ENCODE data around the gene PRPF40B. TPM values are rescaled to one million over a fixed set of nuclear protein-coding genes. Genes with fewer than 3 reads are reported as not detected.
A peak's percentile ranks its signal among the peaks of the same experiment; 100 is the strongest.

PRPF40B gene
- total RNA-seq, 1 donor from 2014 or later, result 15.1 TPM

DNA sequence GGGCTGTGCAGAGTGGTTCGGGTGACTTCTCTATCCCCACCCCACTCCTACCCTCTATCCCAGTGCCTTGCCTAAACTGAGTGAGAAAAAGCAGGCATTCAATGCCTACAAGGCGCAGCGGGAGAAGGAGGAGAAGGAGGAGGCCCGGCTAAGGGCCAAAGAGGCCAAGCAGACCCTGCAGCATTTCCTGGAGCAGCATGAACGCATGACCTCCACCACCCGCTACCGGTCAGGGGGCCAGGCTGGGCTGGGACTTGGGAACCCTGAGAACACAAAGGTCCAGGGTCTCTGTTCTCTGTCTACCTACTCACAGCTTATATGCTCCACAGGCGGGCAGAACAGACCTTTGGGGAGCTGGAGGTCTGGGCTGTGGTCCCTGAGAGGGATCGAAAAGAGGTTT lies 11.7 kb downstream of the PRPF40B start:
- H3K4me3 Mint-ChIP-seq (ENCODE audit: unreplicated experiment), result no peak overlapping the region

DNA sequence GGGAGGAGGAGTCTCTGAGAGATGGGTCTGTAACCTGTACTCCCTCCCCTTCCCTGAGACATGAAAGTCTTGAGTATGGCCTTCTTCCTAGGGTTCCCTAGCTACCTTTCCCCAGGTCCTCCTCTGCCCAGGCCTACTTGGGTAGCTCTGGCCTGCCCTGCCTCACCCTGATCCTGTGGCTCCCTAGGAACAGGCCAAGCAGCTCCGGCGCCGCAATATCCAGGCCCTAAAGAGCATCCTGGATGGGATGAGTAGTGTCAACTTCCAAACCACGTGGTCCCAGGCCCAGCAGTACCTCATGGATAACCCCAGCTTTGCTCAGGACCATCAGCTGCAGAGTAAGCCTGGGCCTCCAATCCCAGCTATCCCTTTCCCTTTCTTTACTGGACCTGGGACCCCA lies 12.3 kb downstream of the PRPF40B start:
- Mint-ChIP-seq H3K27ac (ENCODE audit: unreplicated experiment) (no peak overlapping the region), H3K36me3 (ENCODE audit: low read depth) (peaks cover 2% of the 10 kb centered on the region), H3K9me3 (ENCODE audit: low read depth) (no peaks in the 10 kb centered on the region), H3K4me1 (ENCODE audit: low read depth) (peaks cover 20% of the 10 kb centered on the region), H3K27me3 (ENCODE audit: low read depth) (no peaks in the 10 kb centered on the region), H3K4me3 (ENCODE audit: unreplicated experiment) (no peak overlapping the region)
- TF ChIP-seq, protein P1, sequence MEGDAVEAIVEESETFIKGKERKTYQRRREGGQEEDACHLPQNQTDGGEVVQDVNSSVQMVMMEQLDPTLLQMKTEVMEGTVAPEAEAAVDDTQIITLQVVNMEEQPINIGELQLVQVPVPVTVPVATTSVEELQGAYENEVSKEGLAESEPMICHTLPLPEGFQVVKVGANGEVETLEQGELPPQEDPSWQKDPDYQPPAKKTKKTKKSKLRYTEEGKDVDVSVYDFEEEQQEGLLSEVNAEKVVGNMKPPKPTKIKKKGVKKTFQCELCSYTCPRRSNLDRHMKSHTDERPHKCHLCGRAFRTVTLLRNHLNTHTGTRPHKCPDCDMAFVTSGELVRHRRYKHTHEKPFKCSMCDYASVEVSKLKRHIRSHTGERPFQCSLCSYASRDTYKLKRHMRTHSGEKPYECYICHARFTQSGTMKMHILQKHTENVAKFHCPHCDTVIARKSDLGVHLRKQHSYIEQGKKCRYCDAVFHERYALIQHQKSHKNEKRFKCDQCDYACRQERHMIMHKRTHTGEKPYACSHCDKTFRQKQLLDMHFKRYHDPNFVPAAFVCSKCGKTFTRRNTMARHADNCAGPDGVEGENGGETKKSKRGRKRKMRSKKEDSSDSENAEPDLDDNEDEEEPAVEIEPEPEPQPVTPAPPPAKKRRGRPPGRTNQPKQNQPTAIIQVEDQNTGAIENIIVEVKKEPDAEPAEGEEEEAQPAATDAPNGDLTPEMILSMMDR (IDR thresholded peaks at IDR 0.05), result no peak
- no peak for DNase-seq (ENCODE audit: low spot score)

More for the DNA sequence above, 11.7 kb downstream of the PRPF40B start:
- DNase-seq (ENCODE audit: low spot score), result no peak
- peaks cover 20% of the 10 kb centered on the region for H3K4me1 Mint-ChIP-seq (ENCODE audit: low read depth)
- H3K36me3 Mint-ChIP-seq (ENCODE audit: low read depth), result peaks cover 2% of the 10 kb centered on the region
- H3K9me3 Mint-ChIP-seq (ENCODE audit: low read depth), result no peaks in the 10 kb centered on the region
- TF ChIP-seq, protein P1 (IDR thresholded peaks at IDR 0.05), result no peak
- H3K27me3 Mint-ChIP-seq (ENCODE audit: low read depth), result no peaks in the 10 kb centered on the region
- H3K27ac Mint-ChIP-seq (ENCODE audit: unreplicated experiment), result no peak overlapping the region

DNA sequence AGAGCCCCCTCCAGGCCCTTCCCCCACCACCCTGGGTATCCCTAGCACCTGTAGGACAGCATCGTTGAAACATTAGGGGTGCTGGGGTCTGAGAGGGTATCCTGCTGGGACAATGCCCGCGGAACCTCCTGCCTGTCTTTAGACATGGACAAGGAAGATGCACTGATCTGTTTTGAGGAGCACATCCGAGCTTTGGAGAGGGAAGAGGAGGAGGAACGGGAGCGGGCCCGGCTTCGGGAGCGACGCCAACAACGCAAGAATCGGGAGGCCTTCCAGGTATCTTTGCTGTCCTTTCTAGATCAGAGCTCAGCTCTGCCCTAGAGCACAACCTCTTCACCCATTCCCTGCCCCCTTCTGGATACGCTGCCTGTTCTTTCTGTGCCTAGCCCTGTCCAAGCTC lies 13.2 kb downstream of the PRPF40B start:
- no peaks in the 10 kb centered on the region for H3K9me3 Mint-ChIP-seq (ENCODE audit: low read depth)
- H3K36me3 Mint-ChIP-seq (ENCODE audit: low read depth), result peaks cover 2% of the 10 kb centered on the region
- H3K27ac Mint-ChIP-seq (ENCODE audit: unreplicated experiment), result peak overlapping the region; percentile 83
- no peak overlapping the region for H3K4me3 Mint-ChIP-seq (ENCODE audit: unreplicated experiment)
- no peaks in the 10 kb centered on the region for H3K27me3 Mint-ChIP-seq (ENCODE audit: low read depth)
- TF ChIP-seq, protein P1 (IDR thresholded peaks at IDR 0.05), result no peak
- H3K4me1 Mint-ChIP-seq (ENCODE audit: low read depth), result peaks cover 20% of the 10 kb centered on the region
- no peak for DNase-seq (ENCODE audit: low spot score)

DNA sequence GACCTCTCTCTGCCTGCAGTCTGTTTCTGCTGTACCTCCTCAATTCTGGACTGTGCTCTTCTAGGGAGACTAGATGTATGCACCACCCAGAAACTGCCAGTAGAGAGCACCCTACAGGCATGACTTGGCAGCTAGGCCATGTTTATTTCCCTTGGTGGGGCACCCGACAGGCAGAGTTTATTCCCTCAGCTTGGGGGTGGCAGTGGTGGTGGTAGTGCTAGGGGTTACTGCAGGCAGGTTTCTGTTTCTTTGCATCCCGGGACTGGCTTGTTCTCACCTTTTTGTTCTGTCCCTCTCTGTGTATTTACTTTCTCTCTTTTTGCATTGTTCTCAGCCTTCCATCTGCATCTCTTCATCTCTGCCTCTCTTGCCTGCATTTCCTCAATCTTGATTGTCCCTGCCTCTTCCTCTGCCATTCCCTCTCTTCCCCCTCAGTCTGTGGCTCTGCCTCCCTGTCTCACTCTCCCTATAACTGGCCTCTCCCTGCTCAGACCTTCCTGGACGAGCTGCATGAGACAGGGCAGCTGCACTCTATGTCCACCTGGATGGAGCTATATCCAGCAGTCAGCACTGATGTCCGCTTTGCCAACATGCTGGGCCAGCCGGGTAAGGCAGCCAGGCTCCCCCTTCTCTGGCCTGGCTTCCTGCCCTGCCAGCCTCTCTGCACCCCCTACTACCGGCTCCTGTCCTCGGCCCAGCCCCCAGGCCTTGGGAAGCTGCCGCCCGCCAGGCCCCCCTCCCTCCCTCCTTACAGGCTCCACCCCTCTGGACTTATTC lies 13.8 kb downstream of the PRPF40B start:
- H3K27ac Mint-ChIP-seq (ENCODE audit: unreplicated experiment), result peak overlapping the region; percentile 83
- no peaks in the 10 kb centered on the region for H3K27me3 Mint-ChIP-seq (ENCODE audit: low read depth)
- no peak overlapping the region for H3K4me3 Mint-ChIP-seq (ENCODE audit: unreplicated experiment)
- H3K36me3 Mint-ChIP-seq (ENCODE audit: low read depth), result peaks cover 2% of the 10 kb centered on the region
- no peaks in the 10 kb centered on the region for H3K9me3 Mint-ChIP-seq (ENCODE audit: low read depth)
- TF ChIP-seq, protein P1 (IDR thresholded peaks at IDR 0.05), result peak; percentile 83
- H3K4me1 Mint-ChIP-seq (ENCODE audit: low read depth), result peaks cover 15% of the 10 kb centered on the region
- DNase-seq (ENCODE audit: low spot score), result no peak

- H3K4me3 Mint-ChIP-seq (ENCODE audit: unreplicated experiment), result no peak overlapping the region
- TF ChIP-seq, protein P1 (IDR thresholded peaks at IDR 0.05), result no peak
- no peaks in the 10 kb centered on the region for H3K9me3 Mint-ChIP-seq (ENCODE audit: low read depth)
- H3K27me3 Mint-ChIP-seq (ENCODE audit: low read depth), result no peaks in the 10 kb centered on the region
- no peak overlapping the region for H3K27ac Mint-ChIP-seq (ENCODE audit: unreplicated experiment)
- H3K4me1 Mint-ChIP-seq (ENCODE audit: low read depth), result peaks cover 15% of the 10 kb centered on the region
- no peak for DNase-seq (ENCODE audit: low spot score)
- H3K36me3 Mint-ChIP-seq (ENCODE audit: low read depth), result peaks cover 13% of the 10 kb centered on the region
These were observed 18.5 kb downstream of the PRPF40B start for GRCh38 chr12:49641748-49642369.

Data from chondrocyte (in vitro differentiated cells).